GM21423 (cell line): Measurements from ENCODE around the gene ADGRF1.
"Not testable (repeated sequence)": the region's sequence is repeated elsewhere in the genome, so short reads cannot be mapped to it uniquely, and the experiment has no call there.

Source experiments
- ATAC-seq: cut with Tn5 transposase; IDR thresholded peaks from one replicate; pipeline ENCODE4 v1.9.1; 2021; ENCODE audit warnings: mild to moderate bottlenecking, moderate library complexity; ENCODE audit not compliant: unreplicated experiment

ADGRF1 gene

GRCh38 chr6:47061309-47062300 lies 19.5 kb upstream of the ADGRF1 start:
- no peak for ATAC-seq

GRCh38 chr6:47059216-47059885 lies 17.2 kb upstream of the ADGRF1 start:
- no peak for ATAC-seq

DNA sequence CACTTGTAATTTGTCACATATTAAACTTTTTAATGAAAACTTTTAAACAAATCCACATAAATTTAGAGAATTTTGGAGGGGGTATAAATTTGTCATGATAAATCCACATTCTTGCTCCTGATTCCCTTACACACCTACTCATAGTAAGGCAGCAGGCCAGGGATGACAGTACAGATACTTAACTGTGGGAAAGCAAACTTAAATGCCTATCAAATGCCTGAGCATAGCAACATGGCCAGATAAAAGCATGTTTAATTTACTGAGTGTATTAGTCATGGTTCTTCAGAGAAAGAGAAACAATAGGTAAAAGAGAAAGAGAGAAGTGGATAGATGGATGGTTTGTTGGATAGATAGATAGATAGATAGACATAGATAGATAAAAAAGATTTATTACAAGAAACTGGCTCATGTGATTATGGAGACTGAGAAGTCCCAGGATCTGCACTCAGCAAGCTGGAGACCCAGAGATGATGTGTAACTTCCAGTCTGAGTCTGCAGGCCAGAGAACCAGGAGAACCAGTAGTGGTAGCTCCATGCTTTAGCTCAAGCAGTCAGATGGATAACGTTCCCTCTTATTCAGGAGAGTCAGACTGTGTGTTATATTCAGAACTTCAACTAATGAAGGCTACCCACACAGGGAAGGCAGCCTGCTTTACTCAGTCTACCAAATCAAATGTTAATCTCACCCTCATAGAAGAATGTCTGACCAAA lies 15.9 kb upstream of the ADGRF1 start:
- no peak for ATAC-seq

DNA sequence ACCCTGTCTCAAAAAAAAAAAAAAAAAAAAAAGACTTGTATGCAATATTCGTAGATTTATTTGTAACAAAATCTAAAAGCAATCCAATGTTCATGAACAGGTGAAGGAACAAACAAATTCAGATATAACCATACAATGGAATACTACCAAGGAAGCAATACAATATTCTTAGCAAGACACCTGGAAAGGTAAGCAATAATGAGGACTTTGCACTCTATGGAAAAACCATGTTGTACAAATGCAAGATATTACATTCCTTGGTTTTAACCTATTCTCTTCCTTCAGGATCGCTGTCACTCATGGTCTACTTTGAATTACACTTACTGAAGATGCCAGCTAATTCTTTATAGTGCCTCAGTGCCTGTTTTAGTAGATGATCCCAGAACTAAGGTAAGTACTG lies 14.7 kb upstream of the ADGRF1 start:
- ATAC-seq, result no peak

GRCh38 chr6:47054302-47054701 lies 12.2 kb upstream of the ADGRF1 start:
- not testable (repeated sequence) for ATAC-seq

DNA sequence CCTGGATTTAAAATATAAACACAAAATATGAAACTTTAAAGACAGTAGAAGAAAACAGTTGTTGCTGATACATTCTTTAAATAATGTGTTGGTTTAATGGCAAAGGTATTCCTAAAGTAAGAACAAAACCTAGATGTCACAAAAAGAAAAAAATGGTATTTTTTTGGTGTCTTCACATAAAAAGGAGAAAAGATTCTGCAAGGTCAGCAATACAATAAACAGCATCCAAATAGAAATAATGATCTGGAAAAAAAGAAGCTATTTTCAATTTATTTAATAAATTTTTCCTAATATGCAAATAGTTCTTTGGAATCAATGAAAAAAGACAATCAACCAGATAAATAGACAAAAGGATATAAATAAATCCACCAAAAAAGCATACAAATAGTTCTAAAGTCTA lies 6.5 kb upstream of the ADGRF1 start:
- no peak for ATAC-seq

- no peak for ATAC-seq
These were observed 5.6 kb upstream of the ADGRF1 start for GRCh38 chr6:47047479-47048407.

- ATAC-seq, result no peak
These were observed 5.0 kb upstream of the ADGRF1 start for GRCh38 chr6:47047097-47047478.

DNA sequence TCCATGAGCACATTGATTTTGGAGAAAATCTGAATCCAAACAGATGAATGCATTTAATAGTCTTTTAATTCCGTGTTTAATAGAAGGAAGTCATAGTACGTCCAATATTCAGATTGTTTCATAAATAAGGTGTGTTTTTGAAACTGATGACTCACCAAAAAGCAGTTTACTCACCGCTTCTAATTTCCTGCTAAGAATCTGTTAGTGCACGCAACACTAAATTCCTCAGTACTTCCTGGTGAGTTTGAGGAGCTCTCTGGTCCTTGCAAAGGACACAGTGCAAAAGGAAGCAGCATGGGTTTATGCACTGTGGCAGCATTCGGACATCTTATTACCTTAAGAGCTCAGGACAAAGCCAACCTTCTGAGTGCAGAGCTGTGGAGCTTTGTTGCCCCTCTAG lies 2.3 kb upstream of the ADGRF1 start:
- ATAC-seq, result no peak

DNA sequence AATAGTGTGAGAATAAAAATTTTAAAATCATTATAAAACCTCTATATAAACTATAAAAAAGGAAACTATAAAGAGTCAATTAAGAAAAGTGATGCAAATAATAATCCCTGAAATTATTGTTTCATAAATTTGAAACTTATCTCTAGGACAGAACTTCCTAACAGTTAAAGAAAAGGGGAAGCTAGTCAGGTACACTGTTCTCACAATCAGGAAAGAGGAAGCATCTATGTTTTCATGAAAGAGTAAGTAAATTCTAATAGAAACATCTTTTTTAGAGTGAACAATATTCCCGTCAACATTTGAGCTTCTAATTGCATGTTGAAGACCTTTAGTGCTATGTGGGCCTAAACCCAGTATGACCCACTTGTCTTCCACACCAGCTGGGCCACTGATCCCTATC lies 1.2 kb upstream of the ADGRF1 start:
- ATAC-seq, result no peak

DNA sequence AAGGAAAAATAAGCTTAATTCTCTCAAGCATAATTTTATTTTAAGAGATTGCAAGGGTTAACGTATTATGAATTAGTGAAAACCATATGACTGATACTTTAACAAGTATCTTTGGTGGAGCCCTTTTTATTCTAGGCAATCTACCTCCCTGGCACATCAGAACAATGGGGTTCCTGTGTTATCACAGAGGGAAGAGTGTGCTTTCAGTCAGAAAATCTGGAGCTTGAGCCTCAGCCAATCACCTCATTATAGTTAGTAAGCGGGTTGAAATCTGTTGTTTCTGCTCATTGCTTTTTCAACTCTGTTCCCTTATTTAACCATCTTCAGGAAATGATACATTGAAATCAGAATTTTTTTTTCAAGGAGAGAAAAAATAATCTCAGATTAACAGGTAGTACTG lies 391 bp downstream of the ADGRF1 start:
- no peak for ATAC-seq

GRCh38 chr6:47034926-47035325 lies 7.2 kb downstream of the ADGRF1 start:
- no peak for ATAC-seq

DNA sequence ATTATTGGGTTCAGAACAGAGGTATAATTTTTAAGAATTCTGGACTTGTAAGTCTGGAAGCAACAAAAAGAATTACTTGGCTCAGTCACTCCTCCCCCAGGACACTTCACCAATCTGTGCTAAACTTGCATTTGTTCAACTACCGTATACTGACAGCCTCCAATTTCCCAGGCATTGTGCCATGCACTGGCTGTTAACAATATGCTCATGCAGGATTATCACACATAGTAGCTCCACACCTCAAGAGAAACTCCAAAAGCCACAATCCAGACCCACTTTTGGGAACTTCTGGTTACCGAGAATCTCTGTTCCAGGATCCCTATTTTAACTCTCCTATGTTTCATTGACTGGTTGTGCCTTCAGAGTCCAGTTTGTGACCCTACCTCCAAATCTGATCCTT lies 7.7 kb downstream of the ADGRF1 start:
- no peak for ATAC-seq

DNA sequence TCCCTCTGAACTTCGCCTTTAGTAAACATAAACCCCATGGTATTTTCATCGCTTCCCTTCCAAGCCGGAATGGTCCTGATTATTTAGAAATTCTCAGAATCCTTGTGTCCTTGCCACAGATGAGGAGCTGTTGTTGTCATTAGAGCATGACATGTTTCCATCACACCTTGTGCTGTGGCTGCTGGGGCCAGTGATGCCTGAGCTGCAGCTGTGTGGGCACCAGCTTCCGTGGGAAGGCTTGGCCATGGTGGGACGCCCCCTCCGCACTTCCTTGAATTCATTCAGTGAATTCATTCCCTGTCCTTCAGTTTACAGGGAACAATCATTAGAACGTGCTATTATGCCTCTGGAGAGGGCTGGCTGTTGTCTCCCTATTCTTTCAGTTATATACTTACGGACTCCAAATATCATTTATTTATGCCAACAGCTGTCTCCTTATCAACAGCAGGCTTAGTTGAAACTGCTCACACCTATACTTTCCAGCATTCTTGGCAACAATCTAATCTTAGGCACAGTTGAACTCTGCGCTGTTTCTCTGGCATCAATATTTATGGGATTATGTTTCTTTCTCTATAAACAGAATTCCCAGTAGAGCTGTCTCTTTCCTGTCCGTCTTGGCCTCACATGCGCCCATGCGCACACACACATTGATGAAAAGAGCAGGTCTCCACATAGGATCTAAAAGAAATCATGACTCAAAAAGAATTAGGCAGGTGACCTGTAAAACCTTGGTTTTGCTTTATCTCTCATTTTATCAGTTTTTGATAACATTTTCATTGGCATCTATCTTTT lies 9.0 kb downstream of the ADGRF1 start:
- ATAC-seq, result no peak

GRCh38 chr6:47031656-47032055 lies 10.5 kb downstream of the ADGRF1 start:
- ATAC-seq, result no peak

DNA sequence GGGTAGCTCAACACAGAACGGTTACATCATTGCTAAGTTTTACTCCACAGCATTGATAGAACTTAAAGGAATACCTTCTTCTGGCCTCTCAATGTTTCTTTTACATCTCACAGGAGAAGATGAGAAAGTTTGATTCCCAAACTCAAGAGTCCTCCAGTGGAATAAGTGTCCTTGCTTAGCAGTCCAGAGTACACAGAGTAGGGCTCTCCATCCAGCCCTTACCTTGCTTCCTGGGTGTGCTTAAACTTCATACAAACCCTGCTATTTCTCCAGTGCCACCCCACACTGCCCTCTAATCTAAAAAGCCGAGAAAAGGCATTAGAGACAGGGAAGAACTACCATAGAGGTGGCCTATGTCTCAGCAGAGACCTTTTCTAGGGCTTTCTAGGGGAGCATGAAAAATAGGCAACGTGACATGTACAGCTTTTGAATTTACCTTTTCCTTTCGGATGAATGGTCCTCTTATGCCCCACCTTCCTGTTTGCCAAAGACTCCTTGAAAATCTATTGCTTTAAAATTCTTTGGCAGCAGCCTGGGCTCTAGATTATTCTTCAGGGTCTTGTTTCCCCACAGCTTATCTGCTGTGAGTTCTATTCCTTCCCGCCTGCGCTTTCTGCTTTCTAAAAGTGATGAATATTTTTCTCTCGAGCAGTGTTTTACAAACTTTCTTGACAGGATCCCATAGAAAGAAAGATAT lies 12.1 kb downstream of the ADGRF1 start:
- no peak for ATAC-seq

GRCh38 chr6:47028835-47029360 lies 13.2 kb downstream of the ADGRF1 start:
- no peak for ATAC-seq

DNA sequence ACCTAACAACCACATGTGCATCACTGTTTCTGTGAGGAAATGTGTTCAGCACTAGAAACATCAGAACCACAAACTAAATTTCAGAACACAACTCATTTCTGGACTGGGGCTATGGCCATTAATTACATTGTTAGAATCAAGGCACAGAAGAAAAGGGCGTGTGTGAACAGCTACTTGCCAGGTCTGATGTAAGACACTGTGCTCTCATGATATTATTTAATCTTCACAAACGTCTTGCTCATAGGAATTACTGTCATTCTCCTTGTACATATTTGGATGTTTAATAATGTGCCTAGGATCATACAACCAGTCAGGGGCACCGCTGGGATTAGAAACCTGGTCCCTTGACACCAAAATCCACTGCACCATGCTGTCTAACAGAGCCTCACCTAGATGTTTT lies 14.8 kb downstream of the ADGRF1 start:
- ATAC-seq, result no peak

DNA sequence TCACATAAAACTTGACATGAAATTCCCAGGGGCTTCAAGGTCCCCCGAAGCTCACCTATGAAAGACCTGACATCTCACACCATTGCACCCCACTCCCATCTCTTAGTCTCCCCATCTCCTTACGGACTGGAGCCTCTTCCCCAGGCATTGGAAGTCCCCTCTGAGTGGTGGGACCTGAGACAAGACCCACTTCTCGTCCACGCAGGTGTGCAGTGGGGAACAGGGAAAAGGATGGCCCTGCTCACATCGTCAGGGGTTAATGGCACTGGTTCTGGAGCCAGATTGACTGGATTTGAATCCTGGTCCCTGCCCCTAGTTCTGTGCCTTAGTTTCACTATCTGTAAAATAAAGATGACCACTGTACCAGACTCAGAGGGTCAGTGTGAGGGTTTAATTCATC lies 15.5 kb downstream of the ADGRF1 start:
- no peak for ATAC-seq
